ENCODE measurements around the gene UBE2E2. TPM values are rescaled to one million over a fixed set of nuclear protein-coding genes. Genes with fewer than 3 reads are reported as not detected.
"Not testable (repeated sequence)": the region's sequence is repeated elsewhere in the genome, so short reads cannot be mapped to it uniquely, and the experiment has no call there.

UBE2E2 gene
- total RNA-seq, 2 experiments from 2014 or later = 16.5 to 23.2 TPM

- Mint-ChIP-seq H3K4me1 (ENCODE audit: low read depth) (no peaks in the 10 kb centered on the region), H3K36me3 (ENCODE audit: low read depth) (no peaks in the 10 kb centered on the region), H3K9me3 (peaks cover 3% of the 10 kb centered on the region), H3K4me3 (no peak overlapping the region), H3K27me3 (peaks cover 5% of the 10 kb centered on the region), H3K27ac (no peak overlapping the region)
- POLR2A ChIA-PET = no interaction called here
- CTCF ChIA-PET = no interaction called here
- no peak for DNase-seq
- intact Hi-C loops (cut with micrococcal nuclease) = no loop called here
- no peak for ATAC-seq
- TF ChIP-seq CTCF (IDR thresholded peaks at IDR 0.05) = no peak
These were observed 27.6 kb upstream of the UBE2E2 start for GRCh38 chr3:23175341-23176083.

- H3K27ac Mint-ChIP-seq; POLR2A ChIA-PET; DNase-seq; H3K27me3 Mint-ChIP-seq; ATAC-seq; H3K4me1 Mint-ChIP-seq (ENCODE audit: low read depth); CTCF ChIA-PET; H3K4me3 Mint-ChIP-seq; intact Hi-C loops (cut with micrococcal nuclease); H3K9me3 Mint-ChIP-seq; H3K36me3 Mint-ChIP-seq (ENCODE audit: low read depth): not testable (repeated sequence)
These were observed 26.3 kb upstream of the UBE2E2 start for GRCh38 chr3:23176839-23177238.

- Mint-ChIP-seq H3K36me3 (ENCODE audit: low read depth) (no peaks in the 10 kb centered on the region), H3K27me3 (peaks cover 2% of the 10 kb centered on the region), H3K4me3 (no peak overlapping the region), H3K9me3 (no peaks in the 10 kb centered on the region), H3K4me1 (ENCODE audit: low read depth) (no peaks in the 10 kb centered on the region), H3K27ac (no peak overlapping the region)
- intact Hi-C loops (cut with micrococcal nuclease) = no loop called here
- TF ChIP-seq CTCF (IDR thresholded peaks at IDR 0.05) = no peak
- ChIA-PET POLR2A (no interaction called here), CTCF (no interaction called here)
- ATAC-seq = no peak
- no peak for DNase-seq
These were observed 20.1 kb upstream of the UBE2E2 start for GRCh38 chr3:23182996-23183513.

GRCh38 chr3:23183731-23184130 lies 19.4 kb upstream of the UBE2E2 start:
- ATAC-seq (no peak), DNase-seq (no peak)
- H3K4me3 Mint-ChIP-seq = no peak overlapping the region
- TF ChIP-seq CTCF (IDR thresholded peaks at IDR 0.05) = no peak
- H3K9me3 Mint-ChIP-seq = no peaks in the 10 kb centered on the region
- ChIA-PET CTCF (no interaction called here), POLR2A (no interaction called here)
- no peaks in the 10 kb centered on the region for H3K36me3 Mint-ChIP-seq (ENCODE audit: low read depth)
- intact Hi-C loops (cut with micrococcal nuclease) = no loop called here
- H3K27ac Mint-ChIP-seq = no peak overlapping the region
- H3K4me1 Mint-ChIP-seq (ENCODE audit: low read depth) = no peaks in the 10 kb centered on the region
- H3K27me3 Mint-ChIP-seq = peaks cover 2% of the 10 kb centered on the region

- TF ChIP-seq CTCF (IDR thresholded peaks at IDR 0.05) = no peak
- intact Hi-C loops (cut with micrococcal nuclease) = no loop called here
- DNase-seq (no peak), ATAC-seq (no peak)
- H3K36me3 Mint-ChIP-seq (ENCODE audit: low read depth) = no peaks in the 10 kb centered on the region
- H3K4me1 Mint-ChIP-seq (ENCODE audit: low read depth) = no peaks in the 10 kb centered on the region
- H3K4me3 Mint-ChIP-seq = no peak overlapping the region
- H3K9me3 Mint-ChIP-seq = no peaks in the 10 kb centered on the region
- CTCF ChIA-PET = no interaction called here
- H3K27ac Mint-ChIP-seq = no peak overlapping the region
- POLR2A ChIA-PET = no interaction called here
- H3K27me3 Mint-ChIP-seq = peaks cover 2% of the 10 kb centered on the region
These were observed 17.3 kb upstream of the UBE2E2 start for GRCh38 chr3:23185861-23186260.
